SKM-1 (cell line): ENCODE results near the gene FAM90A26.
"Not testable (repeated sequence)": the region's sequence is repeated elsewhere in the genome, so short reads cannot be mapped to it uniquely, and the experiment has no call there.

Source experiments
- DNase-seq: peaks from one replicate; lab custom pipeline; 2025; ENCODE audit not compliant: unreplicated experiment; lab: John Stamatoyannopoulos, UW

Gene FAM90A26

GRCh38 chr4:9155101-9155886 lies 14.9 kb upstream of the FAM90A26 start:
- DNase-seq: not testable (repeated sequence)

- not testable (repeated sequence) for DNase-seq
These were observed 11.8 kb upstream of the FAM90A26 start for GRCh38 chr4:9158392-9158791.

- not testable (repeated sequence) for DNase-seq
These were observed 10.2 kb upstream of the FAM90A26 start for GRCh38 chr4:9160046-9160445.

- not testable (repeated sequence) for DNase-seq
These were observed 4.2 kb upstream of the FAM90A26 start for GRCh38 chr4:9165990-9166389.

GRCh38 chr4:9210357-9210756 lies 40.1 kb downstream of the FAM90A26 start, which contains the start of gene USP17L10:
TSS of gene USP17L10 (plus strand) at chr4:9210657. CDS start at chr4:9210657, 0 bp downstream.
- not testable (repeated sequence) for DNase-seq

- DNase-seq: not testable (repeated sequence)
These were observed 44.5 kb downstream of the FAM90A26 start for GRCh38 chr4:9214701-9215100.

- DNase-seq: not testable (repeated sequence)
These were observed 44.9 kb downstream of the FAM90A26 start, which contains the start of gene USP17L11 for GRCh38 chr4:9215105-9215504. TSS of gene USP17L11 (plus strand) at chr4:9215405. CDS start at chr4:9215405, 0 bp downstream.

GRCh38 chr4:9219852-9220251 lies 49.6 kb downstream of the FAM90A26 start, which contains the start of gene USP17L12:
TSS of gene USP17L12 (plus strand) at chr4:9220152. CDS start at chr4:9220152, 0 bp downstream.
- not testable (repeated sequence) for DNase-seq

GRCh38 chr4:9224596-9224995 lies 54.4 kb downstream of the FAM90A26 start, which contains the start of gene USP17L13:
TSS of gene USP17L13 (plus strand) at chr4:9224896. CDS start at chr4:9224896, 0 bp downstream.
- DNase-seq: not testable (repeated sequence)
